NCI-H446 (cell line): ENCODE data around the gene ANTXR1.

Experiments used
- DNase-seq, 2 experiments: peaks; one replicate each; lab custom pipeline; 2025; lab: John Stamatoyannopoulos, UW

ANTXR1 gene

DNA sequence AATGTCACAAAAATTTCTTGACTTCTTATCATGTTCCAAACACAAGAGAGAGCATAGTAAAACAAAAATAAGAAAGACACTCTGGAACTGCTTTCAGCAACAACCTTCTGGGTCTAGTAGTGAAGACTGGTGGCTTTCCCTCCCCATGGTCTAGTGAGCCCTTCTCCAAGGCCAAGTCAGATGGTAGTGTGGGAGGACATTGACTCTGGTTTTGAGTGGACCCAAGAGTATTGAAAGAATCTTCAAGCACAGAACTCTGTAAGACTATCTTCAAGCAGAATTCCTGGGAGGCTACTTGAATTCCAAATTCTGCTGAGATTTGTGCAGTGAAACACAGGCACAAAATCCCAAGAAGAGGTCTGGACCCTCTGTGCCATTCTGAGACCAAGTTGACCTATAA is 21.1 kb downstream of the ANTXR1 start:
- no peak for DNase-seq

- DNase-seq = no peak
Observed at GRCh38 chr2:69034845-69035244, 21.9 kb downstream of the ANTXR1 start.

DNA sequence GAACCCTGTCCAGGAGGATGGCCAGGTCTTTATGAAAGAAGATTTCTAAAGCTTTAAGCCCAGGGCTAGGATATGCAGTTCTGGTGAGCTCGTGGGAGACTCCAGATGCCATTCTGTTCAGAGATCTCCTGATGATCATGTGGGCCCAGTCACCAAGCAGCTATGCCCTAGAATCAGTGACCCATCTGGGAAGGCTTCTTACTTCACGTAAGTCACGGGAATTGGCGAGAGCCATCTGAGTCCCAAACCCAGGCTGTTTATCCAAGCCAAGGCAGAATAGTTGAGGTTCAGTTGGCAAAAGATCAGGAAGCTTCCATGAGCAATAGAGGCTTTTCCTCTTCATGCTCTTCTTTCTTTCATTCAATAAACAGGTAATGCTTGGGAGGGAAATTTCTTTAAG is 23.9 kb downstream of the ANTXR1 start:
- no peak for DNase-seq

DNA sequence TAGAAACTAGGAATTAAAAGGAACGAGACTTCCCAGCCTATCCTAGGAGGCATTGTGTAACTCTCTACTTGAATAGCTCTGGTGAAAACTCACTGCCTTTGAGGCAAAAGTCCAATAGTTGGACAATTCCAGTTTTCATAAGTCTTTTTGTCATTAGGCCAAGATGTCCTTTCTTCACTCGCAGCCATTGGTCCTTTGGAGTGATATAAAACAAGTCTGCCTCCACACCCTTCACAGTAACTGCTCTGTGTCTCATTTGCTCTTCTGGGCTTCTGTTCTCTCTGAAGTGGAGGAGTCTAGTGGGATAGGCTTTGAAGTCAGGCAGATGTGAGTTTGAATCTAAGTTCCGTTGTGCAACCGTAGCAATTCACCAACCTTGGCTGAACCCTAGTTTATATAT is 28.2 kb downstream of the ANTXR1 start:
- DNase-seq = no peak

DNA sequence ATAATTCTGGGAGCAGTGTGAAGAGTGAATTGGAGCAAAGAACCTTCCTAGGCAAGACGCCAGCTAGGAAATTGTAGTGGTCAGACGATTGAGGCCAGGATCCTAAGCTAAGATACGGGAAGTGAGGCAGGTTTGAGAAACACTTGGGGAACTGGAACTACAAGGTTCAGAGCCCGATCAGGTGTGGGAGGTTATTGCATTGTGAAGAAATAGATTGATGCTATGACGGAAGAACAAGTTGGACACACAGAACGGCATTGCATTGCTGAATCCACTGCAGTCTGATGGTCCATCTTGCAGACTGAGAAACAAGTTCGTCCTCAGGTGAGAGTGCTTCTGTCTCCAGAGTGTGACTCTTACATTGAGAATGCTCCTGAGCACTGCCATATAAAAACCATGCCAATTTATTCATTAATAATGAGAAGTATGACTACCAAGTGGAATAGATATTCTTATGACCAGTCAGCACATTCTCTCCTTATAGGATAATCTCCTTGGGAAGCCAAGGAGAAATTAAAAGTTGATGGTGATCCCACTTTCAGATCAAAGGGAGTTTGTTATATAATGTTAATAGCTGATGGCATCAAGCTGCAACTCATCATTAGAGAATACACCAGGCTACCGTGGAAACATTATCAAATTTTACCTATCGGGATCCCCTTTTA is 30.9 kb downstream of the ANTXR1 start:
- no peak for DNase-seq

DNA sequence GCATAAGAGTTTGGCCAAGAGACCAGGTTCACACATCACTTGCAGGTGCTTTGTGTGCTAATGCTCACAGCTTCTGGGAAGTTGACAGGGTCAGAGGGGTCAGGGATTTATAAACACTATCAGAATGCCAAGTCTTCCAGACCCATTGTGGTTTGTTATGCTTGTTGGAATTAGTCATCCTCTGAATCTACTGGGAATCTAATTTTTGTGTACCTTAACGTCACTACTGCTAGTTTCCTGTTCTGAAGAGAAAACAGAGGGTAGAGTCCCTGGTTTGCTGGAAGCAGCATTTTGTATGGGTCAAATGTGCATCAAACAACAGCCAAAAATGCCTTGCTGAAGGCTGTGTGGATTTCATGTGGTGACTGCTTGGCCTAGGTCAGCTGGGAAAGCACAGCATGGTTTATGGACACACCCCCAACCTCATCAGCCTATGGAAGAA is 33.3 kb downstream of the ANTXR1 start:
- DNase-seq = no peak

- DNase-seq = no peak
Observed at GRCh38 chr2:69047625-69048145, 34.7 kb downstream of the ANTXR1 start.

DNA sequence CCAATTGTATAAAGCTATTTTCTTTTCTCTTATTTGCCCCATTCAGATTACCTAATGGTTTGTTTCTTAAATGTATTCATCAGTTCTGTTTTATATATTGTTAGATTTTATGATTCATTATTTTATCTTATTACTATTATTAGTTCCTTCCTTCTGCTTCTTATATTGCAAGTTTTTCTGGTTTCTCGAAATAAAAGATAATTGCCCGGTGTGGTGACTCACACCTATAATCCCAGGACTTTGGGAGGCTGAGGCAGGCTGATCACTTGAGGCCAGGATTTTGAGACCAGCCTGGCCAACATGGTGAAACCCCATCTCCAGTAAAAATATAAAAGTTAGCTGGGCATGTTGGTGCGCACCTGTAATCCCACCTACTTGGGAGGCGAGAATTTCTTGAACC is 37.8 kb downstream of the ANTXR1 start:
- DNase-seq = no peak

DNA sequence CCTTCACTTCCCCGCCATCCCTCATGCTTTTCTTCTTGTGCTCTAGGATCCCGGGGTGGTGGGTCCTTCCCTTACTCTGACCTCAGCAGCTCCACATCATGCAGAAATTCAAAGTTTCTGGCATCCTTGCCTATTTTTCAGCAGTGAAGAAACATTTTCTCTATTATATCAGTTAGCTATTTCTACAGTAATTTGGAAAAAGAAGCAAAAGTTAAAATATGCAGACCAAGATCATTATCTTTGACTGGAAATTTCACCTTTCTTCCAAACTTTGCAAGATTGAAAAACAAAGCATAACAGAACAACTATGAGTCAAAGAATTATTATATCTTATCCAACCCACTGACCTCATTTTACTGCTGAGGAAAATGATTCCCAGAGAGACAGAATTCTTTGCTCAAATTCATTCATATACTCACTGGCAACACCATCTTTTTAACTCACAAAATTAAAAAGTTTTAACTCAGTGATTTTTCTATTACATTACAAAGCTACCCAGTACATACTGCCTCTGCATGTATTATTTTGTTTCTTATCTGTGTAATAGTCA is 40.5 kb downstream of the ANTXR1 start:
- no peak for DNase-seq

DNA sequence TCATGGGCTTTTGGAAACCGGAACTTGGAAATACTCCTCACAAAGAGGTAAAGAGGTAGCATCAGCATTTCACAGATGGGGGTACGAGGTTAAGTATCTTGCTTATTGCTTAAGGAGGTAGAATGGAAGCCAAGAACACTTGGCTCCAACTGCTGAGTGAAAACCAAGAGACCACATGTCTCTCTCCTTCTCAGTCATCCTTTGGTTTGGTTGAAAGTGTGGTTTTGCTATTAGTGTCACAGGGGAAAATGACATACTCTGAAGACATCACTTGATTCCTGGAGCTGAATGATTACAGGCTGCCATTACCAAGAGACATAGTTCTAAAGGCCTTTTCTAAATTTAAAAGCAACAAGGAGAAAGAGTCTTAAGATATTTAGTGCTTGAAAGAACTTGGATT is 41.5 kb downstream of the ANTXR1 start:
- no peak for DNase-seq

- DNase-seq = no peak
Observed at GRCh38 chr2:69055688-69056470, 42.9 kb downstream of the ANTXR1 start.

GRCh38 chr2:69057660-69058059 is 44.7 kb downstream of the ANTXR1 start:
- DNase-seq = no peak

DNA sequence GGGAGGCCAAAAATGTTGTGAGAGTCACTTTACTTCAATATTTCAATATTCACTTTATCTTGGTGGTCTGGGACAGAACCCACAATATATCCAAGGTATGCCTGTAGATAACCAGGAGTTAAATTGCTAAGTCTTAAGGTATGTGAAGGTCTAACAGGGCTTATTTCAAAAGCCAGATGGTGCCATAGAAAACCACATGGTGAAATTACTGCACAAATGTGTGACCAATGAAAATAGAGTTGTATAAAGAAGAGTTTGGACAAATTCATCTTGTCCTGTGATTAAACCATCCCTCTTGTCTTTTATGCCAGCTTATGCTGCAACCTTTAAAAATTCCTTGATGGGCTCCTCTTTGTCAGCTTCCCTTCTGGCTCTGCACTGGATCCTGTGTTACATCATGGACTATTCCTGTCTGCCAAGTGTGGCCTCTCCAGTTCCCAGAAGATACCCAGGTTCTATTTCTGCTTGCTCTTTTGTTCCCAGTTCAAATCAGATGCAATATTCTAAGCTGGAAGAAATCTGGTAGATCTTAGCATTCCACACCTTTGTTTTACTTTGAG is 46.8 kb downstream of the ANTXR1 start:
- no peak for DNase-seq

DNA sequence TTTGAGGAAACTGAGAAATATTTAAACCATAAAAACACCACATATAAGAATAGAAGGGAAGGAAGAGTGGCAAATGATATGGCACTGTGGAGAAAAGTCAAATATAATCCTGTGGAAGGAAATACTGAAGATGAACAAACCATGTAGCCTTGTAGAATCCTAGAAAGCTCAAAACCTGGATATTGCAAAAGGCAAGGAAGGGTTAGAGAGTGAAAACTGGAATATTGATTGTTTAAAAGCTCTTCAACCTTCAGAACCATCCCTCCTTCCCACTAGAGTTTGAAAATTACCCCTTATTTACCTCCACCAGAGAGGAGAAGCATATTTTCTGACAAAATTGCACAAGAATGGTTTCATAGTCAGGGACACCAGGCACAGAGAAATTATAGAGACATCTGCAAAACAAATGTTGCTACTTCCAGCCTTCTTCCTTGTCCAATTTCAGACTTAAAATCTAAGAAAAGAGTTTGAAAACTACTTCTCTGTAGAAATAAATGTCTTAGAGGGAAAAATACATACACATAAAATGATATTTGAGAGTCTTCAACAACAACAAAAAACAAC is 48.0 kb downstream of the ANTXR1 start:
- no peak for DNase-seq

DNA sequence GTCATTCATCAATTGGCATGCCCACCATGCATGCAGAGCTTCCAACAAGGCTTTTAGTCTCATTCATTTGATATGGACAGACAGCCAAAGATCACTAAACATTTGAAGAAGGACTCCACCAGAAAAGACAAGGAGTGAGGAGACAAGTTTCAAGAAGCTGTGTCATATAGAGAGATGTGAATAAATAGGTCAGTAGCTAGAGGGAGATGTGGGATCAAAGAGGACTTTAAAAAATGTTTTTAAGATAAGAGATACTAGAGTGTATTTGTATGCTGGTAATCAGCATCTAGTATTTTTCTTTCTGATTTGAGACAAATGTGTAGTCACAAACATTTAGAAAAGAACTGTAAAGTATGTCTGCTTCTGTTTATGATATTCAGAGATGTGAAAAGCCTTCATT is 48.5 kb downstream of the ANTXR1 start:
- no peak for DNase-seq

DNA sequence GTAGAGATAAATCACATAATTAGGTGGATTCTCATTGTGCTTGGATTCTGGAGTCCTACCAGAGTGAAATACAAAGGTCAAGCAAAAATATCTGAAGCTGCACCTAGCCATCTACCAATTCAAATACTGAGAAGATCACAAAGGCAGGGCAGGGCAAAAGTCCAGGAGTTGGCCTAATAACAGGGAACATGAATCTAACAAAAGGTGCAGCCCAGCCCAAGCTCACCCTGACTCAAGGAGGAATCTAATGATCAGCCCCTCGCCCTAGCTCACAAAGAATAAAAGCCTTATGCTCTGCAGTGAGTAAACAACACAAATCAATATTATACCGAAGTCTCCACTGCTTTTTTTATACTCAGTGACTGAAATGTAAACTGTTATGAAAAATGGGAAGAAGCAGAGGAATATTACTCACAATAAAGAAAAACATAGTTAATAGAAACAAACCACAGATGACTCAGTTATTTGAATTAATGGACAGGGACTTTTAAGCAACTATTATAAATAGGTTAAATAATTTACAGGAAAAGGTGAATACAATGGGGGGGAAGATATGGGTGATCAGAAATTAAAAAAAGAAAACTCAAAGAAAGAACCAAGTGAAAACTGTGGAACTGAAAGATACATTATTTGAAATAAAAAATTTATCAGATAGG is 49.5 kb downstream of the ANTXR1 start:
- DNase-seq = no peak

GRCh38 chr2:69065735-69066336 is 52.9 kb downstream of the ANTXR1 start:
- DNase-seq = no peak

GRCh38 chr2:69067026-69067630 is 54.1 kb downstream of the ANTXR1 start:
- no peak for DNase-seq

GRCh38 chr2:69067866-69068265 is 54.9 kb downstream of the ANTXR1 start:
- DNase-seq = no peak

GRCh38 chr2:69070969-69071368 is 58.0 kb downstream of the ANTXR1 start:
- no peak for DNase-seq

DNA sequence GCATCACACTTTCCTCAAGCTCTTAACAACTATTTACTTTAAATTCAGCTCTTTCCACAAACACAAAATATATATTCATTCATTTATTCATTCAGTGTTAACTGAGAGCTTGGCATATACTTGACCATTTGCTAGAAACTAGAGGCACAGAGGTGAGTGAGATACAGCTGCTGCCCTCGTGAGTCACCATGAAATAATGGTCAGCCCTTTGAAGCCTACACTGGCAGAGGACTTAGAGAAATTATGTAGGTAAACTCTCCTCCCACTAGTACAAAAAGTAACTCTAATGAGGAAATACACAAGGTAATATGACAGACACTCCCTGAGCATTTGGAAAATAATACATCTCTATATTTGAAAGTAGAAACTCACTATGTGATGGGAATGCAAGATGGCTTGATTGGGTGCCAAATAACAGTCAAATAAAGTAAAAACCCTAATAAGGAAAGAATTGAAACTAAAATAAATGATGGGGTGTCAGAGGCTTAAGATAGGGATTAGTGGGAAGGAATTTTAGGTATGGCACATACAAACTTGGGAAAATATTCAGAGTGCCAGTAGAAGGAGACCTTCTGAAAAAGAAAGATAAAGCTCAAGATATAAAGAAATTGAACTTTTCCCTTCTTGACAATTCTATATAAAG is 61.1 kb downstream of the ANTXR1 start:
- DNase-seq = no peak
